Tibial nerve (tissue), 4 donors: Measurements from ENCODE around the gene ROR1. TPM values are rescaled to one million over a fixed set of nuclear protein-coding genes. Genes with fewer than 3 reads are reported as not detected.
"Not testable (repeated sequence)": the region's sequence is repeated elsewhere in the genome, so short reads cannot be mapped to it uniquely, and the experiment has no call there.

Experiments
- DNase-seq, 2 donors: peaks; one replicate each; pipeline ENCODE4 v3.0.0-alpha.2; 2019; ENCODE audit warnings: low spot score in 2 of 2
- H3K27ac ChIP-seq, 4 donors: fragments of 200-600 bp; sonication (generic) in 3 of 4; one replicate each; pipeline ENCODE4 v1.5.1; 2017 to 2019; ENCODE audit warnings: mild to moderate bottlenecking in 1 of 4
- H3K27me3 ChIP-seq, 2 donors: fragments of 200-600 bp; sonication (generic) in 1 of 2; one replicate each; pipeline versions ENCODE4 v1.5.1 to v1.6.0; 2017 to 2019
- H3K36me3 ChIP-seq, 3 donors: fragments of 200-600 bp; sonication (generic); one replicate each; pipeline ENCODE4 v1.5.1; 2018 to 2019
- H3K4me1 ChIP-seq, 4 donors: fragments of 200-600 bp; sonication (generic) in 3 of 4; one replicate each; pipeline ENCODE4 v1.5.1; 2017 to 2019
- H3K4me3 ChIP-seq, 4 donors: fragments of 200-600 bp; sonication (generic) in 3 of 4; one replicate each; pipeline ENCODE4 v1.5.1; 2017 to 2019; ENCODE audit warnings: mild to moderate bottlenecking in 1 of 4, moderate library complexity in 1 of 4
- H3K9me3 ChIP-seq, 4 donors: fragments of 200-600 bp; sonication (generic) in 3 of 4; one replicate each; pipeline ENCODE4 v1.5.1; 2017 to 2019
- CTCF ChIP-seq, 5 experiments: fragments of 200-600 bp in 3 of 5; fragments of 450-650 bp in 2 of 5; sonication (generic) in 3 of 5; IDR thresholded peaks; one replicate each; pipeline ENCODE4 v1.5.1; 2016 to 2019; ENCODE audit warnings: antibody characterized with exemption in 5 of 5, mild to moderate bottlenecking in 3 of 5, moderate library complexity in 2 of 5
- EP300 ChIP-seq, 2 donors: sonication (generic); formaldehyde crosslinking; IDR thresholded peaks; one replicate each; pipeline ENCODE4 v1.6.1; 2017; ENCODE audit warnings: antibody characterized with exemption in 2 of 2, mild to moderate bottlenecking in 1 of 2
- POLR2A ChIP-seq, 2 donors: fragments of 450-650 bp; IDR thresholded peaks; one replicate each; pipeline ENCODE4 v1.6.1; 2017; ENCODE audit warnings: antibody characterized with exemption in 2 of 2, mild to moderate bottlenecking in 2 of 2, moderate library complexity in 2 of 2
- WGBS, 2 donors: methylation state at CpG; one replicate each; pipeline ENCODE4 v1.1.5; 2018; 5-methylcytosine and 5-hydroxymethylcytosine counted together
- total RNA-seq, 4 donors: library from RNA; depleted of rRNA; stranded (reverse); fragments of >200 nt; gene quantifications; one replicate each; pipeline ENCODE4 v1.1.0, GENCODE V29; 2016

ROR1 gene
- total RNA-seq, 4 donors from 2014 or later: 10.5 to 47.7 (median 43.7) TPM

GRCh38 chr1:63825111-63825510 is 51.3 kb downstream of the ROR1 start:
- WGBS, 2 donors: 86 to 92% methylated on average over 1 of the region's 1 CpG
- Histone ChIP-seq H3K4me3 (no peak overlapping the region), H3K36me3 (no peaks in the 10 kb centered on the region), H3K4me1 (peaks cover 0 to 45% (median 16%) of the 10 kb centered on the region in 4 donors), H3K27me3 (no peaks in the 10 kb centered on the region), H3K27ac (no peak overlapping the region), H3K9me3 (no peaks in the 10 kb centered on the region)
- TF ChIP-seq CTCF (IDR thresholded peaks at IDR 0.05) (no peak), EP300 (IDR thresholded peaks at IDR 0.05) (no peak)
- no peak for DNase-seq

- H3K9me3 ChIP-seq, H3K27me3 ChIP-seq, DNase-seq, H3K4me3 ChIP-seq, H3K36me3 ChIP-seq: not testable (repeated sequence)
- Histone ChIP-seq H3K27ac (peak overlapping the region in 1 of 4 donors; percentile 45), H3K4me1 (peaks cover 0 to 47% (median 16%) of the 10 kb centered on the region in 4 donors)
Observed at GRCh38 chr1:63826246-63826861, 52.5 kb downstream of the ROR1 start.

GRCh38 chr1:63827411-63828321 is 53.8 kb downstream of the ROR1 start:
- Histone ChIP-seq H3K27me3 (no peaks in the 10 kb centered on the region), H3K36me3 (no peaks in the 10 kb centered on the region), H3K4me1 (peaks cover 0 to 41% (median 16%) of the 10 kb centered on the region in 4 donors), H3K27ac (peak overlapping the region in 1 of 4 donors; percentile 45), H3K4me3 (no peak overlapping the region), H3K9me3 (no peaks in the 10 kb centered on the region)
- no peak for DNase-seq
- 72 to 74% methylated on average over 5 of the region's 5 CpGs for WGBS, 2 donors
- TF ChIP-seq POLR2A (IDR thresholded peaks at IDR 0.05) (no peak), CTCF (IDR thresholded peaks at IDR 0.05) (no peak), EP300 (IDR thresholded peaks at IDR 0.05) (no peak)

GRCh38 chr1:63828322-63829044 is 54.7 kb downstream of the ROR1 start:
- TF ChIP-seq CTCF (IDR thresholded peaks at IDR 0.05): no peak
- TF ChIP-seq POLR2A (IDR thresholded peaks at IDR 0.05): no peak
- TF ChIP-seq EP300 (IDR thresholded peaks at IDR 0.05): no peak
- DNase-seq: no peak
- Histone ChIP-seq H3K27ac (peak overlapping the region in 1 of 4 donors; percentile 45), H3K27me3 (no peaks in the 10 kb centered on the region), H3K4me1 (peaks cover 0 to 44% (median 17%) of the 10 kb centered on the region in 4 donors), H3K9me3 (no peaks in the 10 kb centered on the region), H3K36me3 (no peaks in the 10 kb centered on the region), H3K4me3 (no peak overlapping the region)
- 61 to 100% methylated on average over 1 of the region's 1 CpG for WGBS, 2 donors

- peaks cover 0 to 51% (median 17%) of the 10 kb centered on the region in 4 donors for H3K4me1 ChIP-seq
- TF ChIP-seq EP300 (IDR thresholded peaks at IDR 0.05) (no peak), CTCF (IDR thresholded peaks at IDR 0.05) (no peak), POLR2A (IDR thresholded peaks at IDR 0.05) (no peak)
- H3K36me3 ChIP-seq: no peaks in the 10 kb centered on the region
- H3K4me3 ChIP-seq: no peak overlapping the region
- H3K27ac ChIP-seq: peak overlapping the region in 2 of 4 donors; percentile 47 to 66
- 72 to 73% methylated on average over 11 of the region's 11 CpGs for WGBS, 2 donors
- no peaks in the 10 kb centered on the region for H3K27me3 ChIP-seq
- H3K9me3 ChIP-seq: no peaks in the 10 kb centered on the region
- no peak for DNase-seq
Observed at GRCh38 chr1:63829349-63830327, 55.8 kb downstream of the ROR1 start.
